ENCODE data around the gene BTBD18.

DNA sequence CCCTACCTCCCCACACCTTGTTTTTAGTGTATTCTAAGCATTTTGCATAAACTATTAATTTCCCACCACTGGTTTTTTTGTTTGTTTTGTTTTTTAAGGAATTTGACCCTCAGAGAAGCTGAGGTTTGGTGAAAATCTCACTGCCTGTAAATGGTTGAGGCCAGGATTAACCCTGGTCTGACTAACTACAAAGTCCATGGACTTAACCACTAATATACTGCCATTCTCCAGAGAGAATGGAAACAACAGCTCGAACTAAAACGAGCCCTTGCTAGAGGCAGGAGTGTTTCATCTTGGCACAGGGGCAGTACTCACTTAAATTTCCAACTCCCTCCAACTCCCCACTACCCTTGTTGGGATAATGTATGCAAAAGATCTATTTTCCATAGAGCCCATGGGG lies 12.9 kb upstream of the BTBD18 start:
- TF ChIP-seq POLR2AphosphoS5 (IDR thresholded peaks at IDR 0.05; ENCODE audit: low read depth, low read length) (no peak), TAF1 (IDR thresholded peaks at IDR 0.05; ENCODE audit: borderline replicate concordance, insufficient read depth, low read length) (no peak), FOXP2 (optimal IDR thresholded peaks at IDR 0.05; ENCODE audit: borderline replicate concordance, extremely low read depth, extremely low read length, insufficient read depth) (no peak), SIN3A (IDR thresholded peaks at IDR 0.05; ENCODE audit: borderline replicate concordance, insufficient read depth, low read length) (no peak)
- TF ChIP-seq, protein P1, sequence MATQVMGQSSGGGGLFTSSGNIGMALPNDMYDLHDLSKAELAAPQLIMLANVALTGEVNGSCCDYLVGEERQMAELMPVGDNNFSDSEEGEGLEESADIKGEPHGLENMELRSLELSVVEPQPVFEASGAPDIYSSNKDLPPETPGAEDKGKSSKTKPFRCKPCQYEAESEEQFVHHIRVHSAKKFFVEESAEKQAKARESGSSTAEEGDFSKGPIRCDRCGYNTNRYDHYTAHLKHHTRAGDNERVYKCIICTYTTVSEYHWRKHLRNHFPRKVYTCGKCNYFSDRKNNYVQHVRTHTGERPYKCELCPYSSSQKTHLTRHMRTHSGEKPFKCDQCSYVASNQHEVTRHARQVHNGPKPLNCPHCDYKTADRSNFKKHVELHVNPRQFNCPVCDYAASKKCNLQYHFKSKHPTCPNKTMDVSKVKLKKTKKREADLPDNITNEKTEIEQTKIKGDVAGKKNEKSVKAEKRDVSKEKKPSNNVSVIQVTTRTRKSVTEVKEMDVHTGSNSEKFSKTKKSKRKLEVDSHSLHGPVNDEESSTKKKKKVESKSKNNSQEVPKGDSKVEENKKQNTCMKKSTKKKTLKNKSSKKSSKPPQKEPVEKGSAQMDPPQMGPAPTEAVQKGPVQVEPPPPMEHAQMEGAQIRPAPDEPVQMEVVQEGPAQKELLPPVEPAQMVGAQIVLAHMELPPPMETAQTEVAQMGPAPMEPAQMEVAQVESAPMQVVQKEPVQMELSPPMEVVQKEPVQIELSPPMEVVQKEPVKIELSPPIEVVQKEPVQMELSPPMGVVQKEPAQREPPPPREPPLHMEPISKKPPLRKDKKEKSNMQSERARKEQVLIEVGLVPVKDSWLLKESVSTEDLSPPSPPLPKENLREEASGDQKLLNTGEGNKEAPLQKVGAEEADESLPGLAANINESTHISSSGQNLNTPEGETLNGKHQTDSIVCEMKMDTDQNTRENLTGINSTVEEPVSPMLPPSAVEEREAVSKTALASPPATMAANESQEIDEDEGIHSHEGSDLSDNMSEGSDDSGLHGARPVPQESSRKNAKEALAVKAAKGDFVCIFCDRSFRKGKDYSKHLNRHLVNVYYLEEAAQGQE (IDR thresholded peaks at IDR 0.05; ENCODE audit: insufficient read depth in 1 of 2, low read depth in 2 of 2, low read length in 2 of 2): no peak
